CD4-positive, alpha-beta memory T cell (primary cell): ENCODE measurements around the gene EIF5B. TPM values are rescaled to one million over a fixed set of nuclear protein-coding genes. Genes with fewer than 3 reads are reported as not detected.

Experiments used
- CTCF ChIA-PET: fragments of 350-600 bp; sonication (Branson Sonifier 250); formaldehyde crosslinking; loops from one replicate; lab custom pipeline; 2021; ENCODE audit warnings: inconsistent platforms; ENCODE audit not compliant: partially characterized antibody; lab: Charles Lee
- POLR2A ChIA-PET: fragments of 350-600 bp; sonication (Branson Sonifier 250); formaldehyde crosslinking; loops from one replicate; lab custom pipeline; 2021; ENCODE audit not compliant: partially characterized antibody; lab: Charles Lee
- DNase-seq, 5 donors: peaks; one replicate each; pipeline versions ENCODE4 v3.0.0 to v3.0.0-alpha.2; 2020 to 2022; ENCODE audit warnings: mixed read lengths in 1 of 5
- H3K27ac ChIP-seq: one replicate; pipeline ENCODE4 v1.7.0; 2013; ENCODE audit warnings: low read depth, low read length
- H3K27me3 ChIP-seq: 2 replicates; pipeline ENCODE4 v1.7.0; 2013; ENCODE audit warnings: mild to moderate bottlenecking, low read length, moderate library complexity; ENCODE audit not compliant: insufficient read depth
- H3K36me3 ChIP-seq: 2 replicates; pipeline ENCODE4 v1.7.0; 2013; ENCODE audit warnings: mild to moderate bottlenecking, low read length, moderate library complexity; ENCODE audit not compliant: insufficient read depth
- H3K4me1 ChIP-seq: 2 replicates; pipeline ENCODE4 v1.7.0; 2013; ENCODE audit warnings: mild to moderate bottlenecking, low read length, moderate library complexity; ENCODE audit not compliant: insufficient read depth
- H3K4me3 ChIP-seq, 2 donors: one replicate each; pipeline ENCODE4 v1.7.0; 2013; ENCODE audit warnings: low read length in 2 of 2, mild to moderate bottlenecking in 1 of 2
- H3K9me3 ChIP-seq, 2 donors: one replicate each; pipeline ENCODE4 v1.7.0; 2013; ENCODE audit warnings: low read length in 2 of 2, control low read depth in 1 of 2; ENCODE audit not compliant: control insufficient read depth in 1 of 2
- H3K27ac Mint-ChIP-seq, 7 donors: one replicate each; pipeline ENCODE4 v1.8.0; 2020 to 2021; ENCODE audit warnings: mixed read lengths in 7 of 7, mild to moderate bottlenecking in 6 of 7, inconsistent platforms in 3 of 7, moderate library complexity in 3 of 7
- H3K27me3 Mint-ChIP-seq, 2 donors: one replicate each; pipeline ENCODE4 v1.8.0; 2020 to 2021; ENCODE audit warnings: mixed read lengths in 2 of 2
- H3K36me3 Mint-ChIP-seq, 2 donors: one replicate each; pipeline ENCODE4 v1.8.0; 2020 to 2021; ENCODE audit warnings: mixed read lengths in 2 of 2, inconsistent platforms in 1 of 2, mild to moderate bottlenecking in 1 of 2
- H3K4me1 Mint-ChIP-seq, 4 donors: one replicate each; pipeline ENCODE4 v1.8.0; 2020 to 2021; ENCODE audit warnings: mixed read lengths in 4 of 4, mild to moderate bottlenecking in 1 of 4
- H3K4me3 Mint-ChIP-seq, 8 donors: one replicate each; pipeline ENCODE4 v1.8.0; 2020 to 2021; ENCODE audit warnings: mixed read lengths in 8 of 8, mild to moderate bottlenecking in 7 of 8, moderate library complexity in 6 of 8, inconsistent platforms in 3 of 8
- H3K9me3 Mint-ChIP-seq, 8 donors: one replicate each; pipeline ENCODE4 v1.8.0; 2020 to 2021; ENCODE audit warnings: mixed read lengths in 8 of 8, mild to moderate bottlenecking in 5 of 8, inconsistent platforms in 3 of 8, moderate library complexity in 1 of 8
- intact Hi-C: fragments of 100-400 bp; cut with micrococcal nuclease; formaldehyde crosslinking; loops from one replicate; pipeline ENCODE4 v1.15.1; 2023
- polyA plus RNA-seq, 2 donors: library from polyadenylated mRNA; unstranded; fragments of 300-500 nt; fragmentation: Illumina TruSeq; gene quantifications; one replicate each; pipeline ENCODE4 v1.2.3, GENCODE V29; 2021
- total RNA-seq, 2 experiments: library from RNA; stranded (reverse); gene quantifications; one replicate each; pipeline ENCODE4 v1.2.3, GENCODE V29; 2021

EIF5B gene
- total and polyA plus RNA-seq, 4 experiments from 2014 or later, result 1.8 to 44.2 (median 26.4) TPM

DNA sequence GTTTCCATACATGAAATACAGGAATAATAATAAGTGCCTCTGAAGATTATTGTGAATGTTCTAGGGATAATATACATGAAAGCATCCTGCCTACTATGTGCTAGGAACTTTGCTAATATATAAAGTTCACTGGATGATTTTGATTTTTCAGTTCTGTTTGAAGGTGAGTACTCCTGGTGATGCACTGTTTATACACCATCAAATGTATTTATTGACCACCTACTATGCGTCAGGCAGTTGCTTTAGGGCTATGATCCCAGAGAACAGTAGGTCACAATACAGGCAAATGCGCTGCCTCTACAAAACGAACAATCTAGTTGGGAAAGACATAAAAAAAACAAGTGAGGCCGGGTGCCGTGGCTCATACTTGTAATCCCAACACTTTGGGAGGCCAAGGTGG lies 11.8 kb upstream of the EIF5B start:
- Histone ChIP-seq H3K9me3 (no peaks in the 10 kb centered on the region), H3K27me3 (no peaks in the 10 kb centered on the region), H3K27ac (no peak overlapping the region), H3K4me3 (no peak overlapping the region), H3K4me1 (no peaks in the 10 kb centered on the region), H3K36me3 (peaks cover 56% of the 10 kb centered on the region)
- Mint-ChIP-seq H3K27ac (no peak overlapping the region), H3K27me3 (no peaks in the 10 kb centered on the region), H3K9me3 (no peaks in the 10 kb centered on the region), H3K36me3 (peaks cover 48 to 64% of the 10 kb centered on the region in 2 donors), H3K4me3 (no peak overlapping the region), H3K4me1 (peaks cover 5 to 8% (median 8%) of the 10 kb centered on the region in 4 donors)
- intact Hi-C loops, result no loop called here
- ChIA-PET CTCF (no interaction called here), POLR2A (interaction anchor here (2.0 kb wide), 1 partner anchor 11 kb away, joined by 4 read pairs; the partner anchor contains the start of genes EIF5B and TXNDC9)
- DNase-seq, result no peak

DNA sequence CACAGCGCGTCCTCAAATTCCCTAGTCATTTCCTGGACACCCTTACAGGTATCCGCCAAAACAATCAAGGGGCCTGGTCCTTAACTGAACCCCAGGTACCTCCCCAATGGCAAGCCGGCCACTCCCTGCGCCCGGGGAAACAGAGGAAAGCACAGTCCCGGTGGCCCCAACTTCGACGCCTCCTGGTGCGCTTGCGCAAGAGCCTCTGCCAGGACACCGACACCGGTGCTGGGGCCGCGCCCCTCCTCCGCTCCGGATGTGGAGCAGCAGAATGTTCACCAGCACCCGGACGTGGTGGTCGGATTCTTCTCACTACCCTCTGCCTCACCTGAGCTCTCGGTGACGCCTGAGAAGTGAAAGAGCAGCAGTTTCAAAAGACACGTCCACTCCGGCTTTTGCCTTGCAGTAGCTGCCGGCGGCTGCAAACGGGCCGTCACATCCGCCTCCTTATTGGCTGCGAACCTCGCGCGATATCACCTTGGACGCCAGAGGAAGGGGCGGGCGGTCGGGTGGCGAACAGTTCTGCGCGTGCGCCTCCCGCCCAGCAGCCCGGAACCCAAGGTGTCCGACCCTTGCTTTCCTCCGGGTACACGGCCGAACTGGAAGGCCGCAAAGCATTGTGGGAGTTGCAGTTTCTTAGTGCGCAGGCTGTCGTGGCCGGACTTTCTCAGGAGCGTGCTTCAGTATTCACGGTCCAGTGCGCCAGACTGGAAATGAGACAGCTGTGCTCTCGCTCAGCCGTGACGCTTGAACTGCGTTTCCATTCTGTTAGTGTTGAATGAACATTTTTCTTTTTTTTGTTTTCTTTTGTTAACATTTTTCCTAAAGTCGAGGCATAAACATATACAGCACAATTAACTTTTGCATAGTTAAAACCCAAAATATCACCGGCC lies 1.0 kb upstream of the EIF5B start, which contains the start of gene TXNDC9:
Gene TXNDC9 (minus strand): TSS at position 423 of the 893 bp plus-strand sequence. CDS start 3,123 bp downstream, outside the sequence.
- peaks cover 8 to 24% of the 10 kb centered on the region in 2 donors for H3K36me3 Mint-ChIP-seq
- no peaks in the 10 kb centered on the region for H3K27me3 Mint-ChIP-seq
- H3K27me3 ChIP-seq, result no peaks in the 10 kb centered on the region
- H3K27ac Mint-ChIP-seq, result no peak within 1 kb of the TSS
- intact Hi-C loops, result loop anchor here (1.0 to 10.0 kb wide), 10 partner anchors 154 to 1691 kb away; partner anchors contain the start of genes ACTR1B, C2orf15, COA5 and COX5B
- H3K9me3 ChIP-seq, result no peaks in the 10 kb centered on the region
- peak within 1 kb of the TSS; percentile 73 to 86 for H3K4me3 ChIP-seq
- ChIA-PET CTCF (interaction anchor here (0.7 to 3.9 kb wide), 12 partner anchors 12 to 196 kb away, joined by 3 to 24 read pairs (median 6); partner anchors contain the start of genes LIPT1, MITD1, MRPL30 and REV1), POLR2A (interaction anchor here (0.8 to 3.7 kb wide), 12 partner anchors 11 to 1227 kb away, joined by 3 to 25 read pairs (median 7); partner anchors contain the start of genes C2orf15, LIPT1, MITD1 and PDCL3)
- peak; percentile 97 to 98 (median 98) for DNase-seq
- peaks cover 19 to 44% (median 23%) of the 10 kb centered on the region in 4 donors for H3K4me1 Mint-ChIP-seq
- H3K4me1 ChIP-seq, result peaks cover 55% of the 10 kb centered on the region
- no peaks in the 10 kb centered on the region for H3K9me3 Mint-ChIP-seq
- peaks cover 23% of the 10 kb centered on the region for H3K36me3 ChIP-seq
- no peak within 1 kb of the TSS for H3K4me3 Mint-ChIP-seq
- H3K27ac ChIP-seq, result peak within 1 kb of the TSS; percentile 70

DNA sequence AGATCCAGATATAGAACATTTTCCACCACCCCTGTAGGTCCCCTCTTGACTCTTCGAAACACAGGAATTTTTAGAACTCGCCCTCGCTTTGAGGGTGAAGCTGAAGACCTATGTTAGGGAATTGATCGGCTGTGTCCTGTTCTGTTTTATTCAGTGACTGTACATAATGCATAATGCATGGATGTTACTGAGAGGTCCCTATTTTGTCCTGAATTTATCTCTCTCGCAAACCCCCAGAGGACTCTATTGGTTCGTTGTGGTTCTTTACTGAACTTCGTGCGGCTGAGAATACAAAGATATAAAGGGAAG lies 431 bp upstream of the EIF5B start:
- ChIA-PET CTCF (interaction anchor here (0.7 to 3.9 kb wide), 15 partner anchors 11 to 271 kb away, joined by 3 to 24 read pairs (median 4); partner anchors contain the start of genes LIPT1, MITD1, MRPL30 and REV1), POLR2A (interaction anchor here (1.2 to 3.7 kb wide), 12 partner anchors 11 to 1226 kb away, joined by 4 to 25 read pairs (median 7); partner anchors contain the start of genes C2orf15, LIPT1, MITD1 and PDCL3)
- H3K36me3 ChIP-seq, result peaks cover 17% of the 10 kb centered on the region
- H3K27ac Mint-ChIP-seq, result no peak overlapping the region
- peaks cover 51% of the 10 kb centered on the region for H3K4me1 ChIP-seq
- no peak overlapping the region for H3K4me3 Mint-ChIP-seq
- intact Hi-C loops, result loop anchor here (1.0 to 10.0 kb wide), 11 partner anchors 154 to 1692 kb away; partner anchors contain the start of genes ACTR1B, C2orf15, COA5 and COX5B
- H3K36me3 Mint-ChIP-seq, result peaks cover 8 to 20% of the 10 kb centered on the region in 2 donors
- H3K27me3 Mint-ChIP-seq, result no peaks in the 10 kb centered on the region
- H3K9me3 ChIP-seq, result no peaks in the 10 kb centered on the region
- no peaks in the 10 kb centered on the region for H3K27me3 ChIP-seq
- no peaks in the 10 kb centered on the region for H3K9me3 Mint-ChIP-seq
- peak overlapping the region; percentile 70 for H3K27ac ChIP-seq
- H3K4me1 Mint-ChIP-seq, result peaks cover 23 to 50% (median 25%) of the 10 kb centered on the region in 4 donors
- peak overlapping the region; percentile 73 to 86 for H3K4me3 ChIP-seq
- DNase-seq, result no peak

DNA sequence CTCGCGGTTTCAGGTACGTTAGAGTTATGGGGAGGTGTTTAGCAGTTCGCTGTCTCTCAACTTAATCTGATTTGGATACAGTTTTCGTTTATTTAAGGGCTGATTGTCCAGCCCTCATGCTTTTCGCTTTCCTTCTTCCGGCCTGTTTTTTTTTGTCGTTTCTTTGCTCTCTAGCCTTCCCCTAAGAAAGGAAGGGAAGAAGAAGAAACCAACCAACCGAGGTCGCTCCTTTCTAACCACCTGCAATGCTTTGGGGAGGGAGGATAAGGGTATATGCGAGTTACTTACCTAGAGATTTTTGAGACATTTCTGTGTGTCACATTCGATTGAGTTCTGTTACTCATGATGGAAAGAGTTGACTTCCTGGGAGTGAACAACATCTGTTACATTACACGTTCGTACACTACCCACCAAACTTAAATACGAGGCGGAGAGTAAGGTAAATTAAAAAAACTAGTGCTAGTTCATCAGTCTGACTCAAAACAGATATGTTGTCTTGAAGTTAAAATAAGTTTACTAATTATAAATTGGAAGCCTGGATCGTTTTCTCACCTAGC lies 918 bp downstream of the EIF5B start:
- Histone ChIP-seq H3K4me3 (peak overlapping the region; percentile 73 to 86), H3K9me3 (no peaks in the 10 kb centered on the region), H3K27ac (peak overlapping the region; percentile 70), H3K27me3 (no peaks in the 10 kb centered on the region), H3K36me3 (peaks cover 4% of the 10 kb centered on the region), H3K4me1 (peaks cover 51% of the 10 kb centered on the region)
- Mint-ChIP-seq H3K36me3 (peaks cover 0 to 6% of the 10 kb centered on the region in 2 donors), H3K9me3 (no peaks in the 10 kb centered on the region), H3K4me1 (peaks cover 21 to 47% (median 26%) of the 10 kb centered on the region in 4 donors), H3K27ac (no peak overlapping the region), H3K4me3 (no peak overlapping the region), H3K27me3 (no peaks in the 10 kb centered on the region)
- DNase-seq, result peak; percentile 8 to 57 (median 15)
- intact Hi-C loops, result loop anchor here (5.0 to 10.0 kb wide), 4 partner anchors 256 to 1693 kb away; partner anchors contain the start of genes COX5B, PDCL3 and RPL31
- ChIA-PET CTCF (interaction anchor here (0.5 to 3.9 kb wide), 7 partner anchors 10 to 272 kb away, joined by 3 to 24 read pairs (median 6); partner anchors contain the start of genes LIPT1, REV1 and TSGA10), POLR2A (interaction anchor here (1.2 to 3.7 kb wide), 8 partner anchors 9 to 1225 kb away, joined by 3 to 25 read pairs (median 10); partner anchors contain the start of genes C2orf15, LIPT1, PDCL3 and REV1)

DNA sequence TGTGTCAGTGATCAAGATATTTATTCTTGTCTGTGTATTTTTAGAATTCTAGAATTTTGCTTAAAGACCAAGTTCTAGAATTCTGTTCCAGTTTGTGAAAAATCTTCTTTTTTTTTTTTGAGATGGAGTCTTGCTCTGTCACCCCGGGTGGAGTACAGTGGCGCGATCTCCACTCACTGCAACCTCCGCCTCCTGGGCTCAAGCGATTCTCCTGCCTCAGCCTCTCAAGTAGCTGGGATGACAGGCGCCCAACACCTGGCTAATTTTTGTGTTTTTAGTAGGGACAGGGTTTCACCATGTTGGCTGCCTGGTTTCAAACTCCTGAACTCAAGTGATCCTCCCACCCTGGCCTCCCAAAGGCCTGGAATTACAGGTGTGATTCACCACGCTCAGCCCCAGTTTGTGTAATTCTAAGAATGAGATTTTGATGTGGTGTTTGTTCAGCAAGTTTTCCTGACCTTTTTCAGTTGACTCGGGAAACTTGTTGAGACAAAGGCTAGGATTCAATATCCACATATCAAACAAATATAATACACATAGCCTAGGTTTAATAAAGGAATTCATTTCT lies 3.6 kb downstream of the EIF5B start:
- Histone ChIP-seq H3K9me3 (no peaks in the 10 kb centered on the region), H3K4me1 (peaks cover 29% of the 10 kb centered on the region), H3K36me3 (no peaks in the 10 kb centered on the region), H3K27me3 (no peaks in the 10 kb centered on the region), H3K27ac (no peak overlapping the region), H3K4me3 (no peak overlapping the region)
- Mint-ChIP-seq H3K4me1 (peaks cover 18 to 54% (median 27%) of the 10 kb centered on the region in 4 donors), H3K9me3 (no peaks in the 10 kb centered on the region), H3K36me3 (peaks cover 0 to 7% of the 10 kb centered on the region in 2 donors), H3K27ac (peak overlapping the region in 1 of 7 donors; percentile 35), H3K27me3 (no peaks in the 10 kb centered on the region), H3K4me3 (no peak overlapping the region)
- ChIA-PET POLR2A (no interaction called here), CTCF (no interaction called here)
- intact Hi-C loops, result no loop called here
- no peak for DNase-seq

DNA sequence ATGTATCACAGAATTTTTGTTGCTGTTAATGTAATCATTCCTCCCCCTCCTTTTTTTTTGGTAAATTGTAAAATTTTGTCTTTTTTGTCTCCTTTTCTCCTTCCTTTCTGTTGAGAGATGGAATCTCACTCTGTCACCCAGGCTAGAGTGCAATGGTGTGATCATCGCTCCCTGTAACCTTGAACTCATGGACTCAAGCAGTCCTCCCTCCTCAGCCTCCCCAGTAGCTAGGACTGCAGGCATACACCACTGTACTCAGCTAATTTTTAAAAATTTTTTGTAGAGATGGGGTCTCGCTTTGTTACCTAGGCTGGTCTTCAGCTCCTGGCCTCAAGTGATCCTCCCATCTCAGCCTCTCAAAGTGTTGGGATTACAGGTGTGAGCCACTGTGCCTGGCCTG lies 5.3 kb downstream of the EIF5B start:
- Histone ChIP-seq H3K27ac (no peak overlapping the region), H3K36me3 (no peaks in the 10 kb centered on the region), H3K27me3 (no peaks in the 10 kb centered on the region), H3K4me3 (no peak overlapping the region), H3K4me1 (peaks cover 34% of the 10 kb centered on the region), H3K9me3 (no peaks in the 10 kb centered on the region)
- POLR2A ChIA-PET, result no interaction called here
- Mint-ChIP-seq H3K27me3 (no peaks in the 10 kb centered on the region), H3K9me3 (no peaks in the 10 kb centered on the region), H3K27ac (peak overlapping the region in 4 of 7 donors; percentile 2 to 80 (median 34)), H3K4me1 (peaks cover 24 to 65% (median 34%) of the 10 kb centered on the region in 4 donors), H3K4me3 (peak overlapping the region in 1 of 8 donors; percentile 20), H3K36me3 (peaks cover 0 to 7% of the 10 kb centered on the region in 2 donors)
- DNase-seq, result no peak
- intact Hi-C loops, result no loop called here
- CTCF ChIA-PET, result no interaction called here
